H1 (cell line): ENCODE data around the gene FASTKD3. TPM values are rescaled to one million over a fixed set of nuclear protein-coding genes. Genes with fewer than 3 reads are reported as not detected.

ENCODE experiments used
- CEBPB ChIP-seq: IDR thresholded peaks from 2 replicates; pipeline ENCODE4 v1.6.1; 2012; ENCODE audit warnings: low read depth, low read length
- CREB1 ChIP-seq: IDR thresholded peaks from 2 replicates; pipeline ENCODE4 v1.6.1; 2012; ENCODE audit warnings: inconsistent platforms
- EZH2 ChIP-seq: fragments of 200-600 bp; sonication (generic); IDR thresholded peaks from 2 replicates; pipeline ENCODE4 v1.7.1; 2012; ENCODE audit warnings: low read depth, mild to moderate bottlenecking, moderate library complexity, low read length, inconsistent platforms; ENCODE audit not compliant: severe bottlenecking
- FOSL1 ChIP-seq: IDR thresholded peaks from 2 replicates; pipeline ENCODE4 v1.6.1; 2011; ENCODE audit warnings: mild to moderate bottlenecking, low read depth, low read length, moderate library complexity; ENCODE audit not compliant: insufficient read depth
- GABPA ChIP-seq: IDR thresholded peaks from 2 replicates; pipeline ENCODE4 v1.6.1; 2011; ENCODE audit warnings: mild to moderate bottlenecking, low read length, moderate library complexity, borderline replicate concordance; ENCODE audit not compliant: insufficient read depth
- HDAC2 ChIP-seq, 2 experiments: fragments of 300-600 bp in 1 of 2; sonication (generic) in 1 of 2; IDR thresholded peaks; 2 replicates each; pipeline ENCODE4 v1.6.1; 2011 to 2012; ENCODE audit warnings: low read depth in 2 of 2, low read length in 2 of 2, mild to moderate bottlenecking in 2 of 2, moderate library complexity in 2 of 2, borderline replicate concordance in 1 of 2, inconsistent platforms in 1 of 2
- KDM5A ChIP-seq: fragments of 200-600 bp; IDR thresholded peaks from 2 replicates; pipeline ENCODE4 v1.7.1; 2012; ENCODE audit warnings: mild to moderate bottlenecking, low read length, inconsistent platforms, mixed read lengths
- RAD21 ChIP-seq, 2 experiments: IDR thresholded peaks in 1 of 2; conservative IDR thresholded peaks in 1 of 2; 2 replicates each; pipeline ENCODE4 v1.6.1; 2011; ENCODE audit warnings: low read depth in 2 of 2, low read length in 2 of 2, improper control_type of control experiment in 1 of 2, inconsistent platforms in 1 of 2, mild to moderate bottlenecking in 1 of 2, moderate library complexity in 1 of 2
- SAP30 ChIP-seq: fragments of 300-600 bp; sonication (generic); IDR thresholded peaks from 2 replicates; pipeline ENCODE4 v1.7.1; 2012; ENCODE audit warnings: low read length, moderate library complexity, mild to moderate bottlenecking, inconsistent platforms; ENCODE audit not compliant: insufficient read depth, insufficient replicate concordance
- TBP ChIP-seq: IDR thresholded peaks from 2 replicates; pipeline ENCODE4 v1.6.1; 2011; ENCODE audit warnings: low read depth, low read length, improper control_type of control experiment
- TCF12 ChIP-seq: IDR thresholded peaks from 2 replicates; pipeline ENCODE4 v1.6.1; 2011; ENCODE audit warnings: low read depth, mild to moderate bottlenecking, low read length
- USF2 ChIP-seq: IDR thresholded peaks from 2 replicates; pipeline ENCODE4 v1.6.1; 2011; ENCODE audit warnings: low read length, improper control_type of control experiment
- polyA plus RNA-seq, 7 experiments: library from polyadenylated mRNA; depleted of rRNA in 3 of 7; stranded (reverse) in 5 of 7; unstranded in 2 of 7; fragments of >200 nt in 5 of 7; fragments of 200-250 nt in 2 of 7; gene quantifications; 1 replicate in 5 of 7; 2 replicates in 1 of 7; 4 replicates in 1 of 7; pipeline versions ENCODE4 v1.2.1 to v1.2.3, GENCODE V29; 2011 to 2013; ENCODE audit warnings: missing spikeins in 2 of 7, mixed read lengths in 2 of 7
- total RNA-seq: library from RNA; stranded (reverse); fragmentation: NEBNext Ultra II Directional; extraction: Animal tissue kit (Norgen Biotek cat#: 25700); gene quantifications from 2 replicates; pipeline ENCODE4 v1.2.1, GENCODE V29; 2021

Gene FASTKD3
- total and polyA plus RNA-seq, 2 of the 8 experiments (the other 6 are each of a cell fraction or from before 2014, with no cell fraction given), result 5.6 to 7.6 TPM

GRCh38 chr5:7902666-7903625 is 34.1 kb upstream of the FASTKD3 start (continued):
- TF ChIP-seq TBP, result no peak
- no peak for TF ChIP-seq KDM5A
- TF ChIP-seq RAD21 (IDR thresholded peaks at IDR 0.05 in 1 of 2, conservative IDR thresholded peaks at IDR 0.05 in 1 of 2; ENCODE audit: low read depth in 2 of 2, low read length in 2 of 2), result no peak
- no peak for TF ChIP-seq HDAC2 (IDR thresholded peaks at IDR 0.05; ENCODE audit: borderline replicate concordance in 1 of 2, low read depth in 2 of 2, low read length in 2 of 2)
- no peak for TF ChIP-seq USF2
- TF ChIP-seq EZH2, result no peak
- no peak for TF ChIP-seq CREB1
- no peak for TF ChIP-seq SAP30
- TF ChIP-seq FOSL1, result no peak
- TF ChIP-seq CEBPB, result no peak
- no peak for TF ChIP-seq TCF12
- no peak for TF ChIP-seq GABPA
- TF ChIP-seq, all 59 proteins: peak for 0
